Sciatic nerve (tissue), 2 donors: ENCODE results near the gene DAP. TPM values are rescaled to one million over a fixed set of nuclear protein-coding genes. Genes with fewer than 3 reads are reported as not detected.
A peak's percentile ranks its signal among the peaks of the same experiment; 100 is the strongest.
"Not testable (repeated sequence)": the region's sequence is repeated elsewhere in the genome, so short reads cannot be mapped to it uniquely, and the experiment has no call there.

Experiments used
- ATAC-seq: fragments of 200-7000 bp; cut with Tn5 transposase; one replicate; pipeline ENCODE4 v1.9.1; 2020; ENCODE audit warnings: mild to moderate bottlenecking, moderate library complexity
- DNase-seq: peaks from one replicate; pipeline ENCODE4 v3.0.0-alpha.2; 2020; ENCODE audit warnings: low spot score
- intact Hi-C: fragments of 100-400 bp; cut with DNase I; formaldehyde crosslinking; loops from one replicate; pipeline ENCODE4 v1.14.2; 2022
- total RNA-seq: library from RNA; stranded (reverse); fragmentation: NEBNext Ultra II Directional; extraction: Animal tissue kit (Norgen Biotek cat#: 25700); gene quantifications from one replicate; pipeline ENCODE4 v1.2.1, GENCODE V29; 2021
- donor health status: DM: no; HTN: no; CAD: no.
- donor health status: DM: no; HTN: no; CAD: no.

DAP gene
- total RNA-seq, 1 donor from 2014 or later, result 65.4 TPM

- intact Hi-C loops, result no loop called here
- no peak for DNase-seq
- no peak for ATAC-seq
Measured at GRCh38 chr5:10666531-10667299, 94.3 kb downstream of the DAP start.

- no peak for DNase-seq
- no peak for ATAC-seq
- intact Hi-C loops, result no loop called here
Measured at GRCh38 chr5:10665799-10666198, 95.2 kb downstream of the DAP start.

GRCh38 chr5:10664180-10664769 lies 96.8 kb downstream of the DAP start:
- ATAC-seq, intact Hi-C loops, DNase-seq: not testable (repeated sequence)

GRCh38 chr5:10663489-10664179 lies 97.4 kb downstream of the DAP start:
- intact Hi-C loops, result no loop called here
- DNase-seq, result no peak
- ATAC-seq, result peak; percentile 63

- intact Hi-C loops, result no loop called here
- no peak for DNase-seq
- no peak for ATAC-seq
Measured at GRCh38 chr5:10662661-10663488, 98.2 kb downstream of the DAP start.

GRCh38 chr5:10662083-10662482 lies 99.0 kb downstream of the DAP start:
- ATAC-seq, result no peak

GRCh38 chr5:10661401-10661800 lies 99.6 kb downstream of the DAP start:
- DNase-seq (no peak), ATAC-seq (no peak)
- intact Hi-C loops, result no loop called here

More at GRCh38 chr5:10662083-10662482, 99.0 kb downstream of the DAP start:
- DNase-seq, result no peak
- intact Hi-C loops, result no loop called here

GRCh38 chr5:10660720-10661387 lies 100.2 kb downstream of the DAP start:
- DNase-seq, result no peak
- intact Hi-C loops, result no loop called here
- no peak for ATAC-seq

GRCh38 chr5:10660135-10660534 lies 100.9 kb downstream of the DAP start:
- ATAC-seq (no peak), DNase-seq (no peak)
- intact Hi-C loops, result no loop called here

GRCh38 chr5:10658265-10658664 lies 102.8 kb downstream of the DAP start:
- intact Hi-C loops, result no loop called here
- ATAC-seq (no peak), DNase-seq (no peak)

- no peak for ATAC-seq
- no peak for DNase-seq
- intact Hi-C loops, result no loop called here
Measured at GRCh38 chr5:10655972-10656830, 104.8 kb downstream of the DAP start.

GRCh38 chr5:10655161-10655971 lies 105.7 kb downstream of the DAP start:
- intact Hi-C loops, result no loop called here
- ATAC-seq (peak; percentile 3), DNase-seq (no peak)

GRCh38 chr5:10654566-10654965 lies 106.5 kb downstream of the DAP start:
- DNase-seq (no peak), ATAC-seq (no peak)
- intact Hi-C loops, result no loop called here

GRCh38 chr5:10653751-10654400 lies 107.2 kb downstream of the DAP start:
- DNase-seq (no peak), ATAC-seq (peak; percentile 7)
- intact Hi-C loops, result no loop called here

GRCh38 chr5:10653043-10653442 lies 108.0 kb downstream of the DAP start:
- ATAC-seq (peak; percentile 87), DNase-seq (peak; percentile 77)
- intact Hi-C loops, result no loop called here

GRCh38 chr5:10652606-10653005 lies 108.4 kb downstream of the DAP start:
- DNase-seq (no peak), ATAC-seq (peak; percentile 3)
- intact Hi-C loops, result no loop called here

- intact Hi-C loops, result no loop called here
- DNase-seq (no peak), ATAC-seq (no peak)
Measured at GRCh38 chr5:10652151-10652550, 108.9 kb downstream of the DAP start.
